Natural killer cell treated with Interleukin-12 subunit alpha and Interleukin-12 subunit beta and Interleukin-15 and Interleukin-18, amount 100 ng/mL, for 72 hours (primary cell): ENCODE results near the gene PCK1. TPM values are rescaled to one million over a fixed set of nuclear protein-coding genes. Genes with fewer than 3 reads are reported as not detected.

ENCODE experiments used
- ATAC-seq, 2 donors: fragments of 150-1000 bp; cut with Tn5 transposase in 1 of 2; sonication (Bioruptor Pico), chemical (Tn5 transposase) in 1 of 2; 2 replicates each; pipeline ENCODE4 v1.10.0; 2021
- DNase-seq: peaks from one replicate; pipeline ENCODE4 v3.0.0; 2022; ENCODE audit warnings: low spot score
- H3K27ac Mint-ChIP-seq, 2 donors: 1 replicate in 1 of 2; 2 replicates in 1 of 2; pipeline ENCODE4 v1.8.0; 2022; ENCODE audit warnings: mixed read lengths in 2 of 2, mild to moderate bottlenecking in 1 of 2, moderate library complexity in 1 of 2
- H3K27me3 Mint-ChIP-seq, 2 donors: 1 replicate in 1 of 2; 2 replicates in 1 of 2; pipeline ENCODE4 v1.8.0; 2022; ENCODE audit warnings: mixed read lengths in 2 of 2
- H3K36me3 Mint-ChIP-seq: one replicate; pipeline ENCODE4 v1.8.0; 2022; ENCODE audit warnings: mixed read lengths
- H3K4me1 Mint-ChIP-seq, 2 donors: 1 replicate in 1 of 2; 2 replicates in 1 of 2; pipeline ENCODE4 v1.8.0; 2022; ENCODE audit warnings: low read depth in 2 of 2, mixed read lengths in 2 of 2, mild to moderate bottlenecking in 1 of 2
- H3K4me3 Mint-ChIP-seq: one replicate; pipeline ENCODE4 v1.8.0; 2022; ENCODE audit warnings: mixed read lengths
- H3K9me3 Mint-ChIP-seq: 2 replicates; pipeline ENCODE4 v1.8.0; 2022; ENCODE audit warnings: mixed read lengths
- total RNA-seq, 2 donors: library from RNA; stranded (reverse); gene quantifications; one replicate each; pipeline ENCODE4 v1.2.3, GENCODE V29; 2022

PCK1 gene
- total RNA-seq, 2 donors from 2014 or later, result not detected

- Mint-ChIP-seq H3K36me3 (no peaks in the 10 kb centered on the region), H3K27ac (no peak overlapping the region), H3K4me1 (no peaks in the 10 kb centered on the region), H3K4me3 (no peak overlapping the region), H3K9me3 (no peaks in the 10 kb centered on the region), H3K27me3 (peaks cover 19 to 24% of the 10 kb centered on the region in 2 donors)
- ATAC-seq, result no peak
- DNase-seq, result no peak
Observed at GRCh38 chr20:57559658-57560553, 1.0 kb upstream of the PCK1 start.

- Mint-ChIP-seq H3K9me3 (no peaks in the 10 kb centered on the region), H3K4me3 (no peak overlapping the region), H3K27ac (no peak overlapping the region), H3K36me3 (no peaks in the 10 kb centered on the region), H3K27me3 (peaks cover 21 to 33% of the 10 kb centered on the region in 2 donors), H3K4me1 (no peaks in the 10 kb centered on the region)
- ATAC-seq (no peak), DNase-seq (no peak)
Observed at GRCh38 chr20:57561356-57562279, 708 bp downstream of the PCK1 start.

- H3K4me1 Mint-ChIP-seq, result no peaks in the 10 kb centered on the region
- no peak for ATAC-seq
Observed at GRCh38 chr20:57562541-57563465, 1.9 kb downstream of the PCK1 start.

GRCh38 chr20:57563522-57563921 is 2.6 kb downstream of the PCK1 start:
- Mint-ChIP-seq H3K36me3 (no peaks in the 10 kb centered on the region), H3K27ac (no peak overlapping the region), H3K27me3 (peaks cover 13 to 23% of the 10 kb centered on the region in 2 donors), H3K4me1 (no peaks in the 10 kb centered on the region), H3K9me3 (no peaks in the 10 kb centered on the region), H3K4me3 (no peak overlapping the region)
- no peak for ATAC-seq
- DNase-seq, result no peak

More at GRCh38 chr20:57562541-57563465, 1.9 kb downstream of the PCK1 start:
- H3K4me3 Mint-ChIP-seq, result no peak overlapping the region
- no peak overlapping the region for H3K27ac Mint-ChIP-seq
- no peaks in the 10 kb centered on the region for H3K36me3 Mint-ChIP-seq
- no peaks in the 10 kb centered on the region for H3K9me3 Mint-ChIP-seq
- DNase-seq, result no peak
- peaks cover 15 to 28% of the 10 kb centered on the region in 2 donors for H3K27me3 Mint-ChIP-seq

- no peak for ATAC-seq
- peaks cover 13 to 17% of the 10 kb centered on the region in 2 donors for H3K27me3 Mint-ChIP-seq
Observed at GRCh38 chr20:57564180-57564802, 3.4 kb downstream of the PCK1 start.

GRCh38 chr20:57564951-57565642 is 4.2 kb downstream of the PCK1 start:
- Mint-ChIP-seq H3K27ac (no peak overlapping the region), H3K9me3 (no peaks in the 10 kb centered on the region), H3K27me3 (peaks cover 12 to 14% of the 10 kb centered on the region in 2 donors), H3K36me3 (no peaks in the 10 kb centered on the region), H3K4me3 (no peak overlapping the region), H3K4me1 (no peaks in the 10 kb centered on the region)
- DNase-seq (no peak), ATAC-seq (no peak)

More at GRCh38 chr20:57564180-57564802, 3.4 kb downstream of the PCK1 start:
- Mint-ChIP-seq H3K4me1 (no peaks in the 10 kb centered on the region), H3K27ac (no peak overlapping the region), H3K36me3 (no peaks in the 10 kb centered on the region), H3K9me3 (no peaks in the 10 kb centered on the region), H3K4me3 (no peak overlapping the region)
- no peak for DNase-seq

GRCh38 chr20:57566399-57566798 is 5.5 kb downstream of the PCK1 start:
- peaks cover 12 to 14% of the 10 kb centered on the region in 2 donors for H3K27me3 Mint-ChIP-seq
- DNase-seq (no peak), ATAC-seq (no peak)
- no peak overlapping the region for H3K4me3 Mint-ChIP-seq
- H3K4me1 Mint-ChIP-seq, result no peaks in the 10 kb centered on the region
- no peaks in the 10 kb centered on the region for H3K36me3 Mint-ChIP-seq
- H3K27ac Mint-ChIP-seq, result no peak overlapping the region
- H3K9me3 Mint-ChIP-seq, result no peaks in the 10 kb centered on the region

- no peaks in the 10 kb centered on the region for H3K4me1 Mint-ChIP-seq
- no peak for DNase-seq
- peaks cover 14 to 15% of the 10 kb centered on the region in 2 donors for H3K27me3 Mint-ChIP-seq
- no peak overlapping the region for H3K27ac Mint-ChIP-seq
- ATAC-seq, result no peak
- no peak overlapping the region for H3K4me3 Mint-ChIP-seq
- no peaks in the 10 kb centered on the region for H3K9me3 Mint-ChIP-seq
- H3K36me3 Mint-ChIP-seq, result no peaks in the 10 kb centered on the region
Observed at GRCh38 chr20:57566803-57567459, 6.0 kb downstream of the PCK1 start.

- DNase-seq, result no peak
Observed at GRCh38 chr20:57567471-57568079, 6.7 kb downstream of the PCK1 start.

GRCh38 chr20:57568088-57568896 is 7.4 kb downstream of the PCK1 start:
- H3K4me1 Mint-ChIP-seq, result no peaks in the 10 kb centered on the region
- no peak overlapping the region for H3K27ac Mint-ChIP-seq
- no peak overlapping the region for H3K4me3 Mint-ChIP-seq
- no peaks in the 10 kb centered on the region for H3K9me3 Mint-ChIP-seq
- no peaks in the 10 kb centered on the region for H3K36me3 Mint-ChIP-seq
- ATAC-seq (no peak), DNase-seq (no peak)
- peaks cover 14 to 15% of the 10 kb centered on the region in 2 donors for H3K27me3 Mint-ChIP-seq

More at GRCh38 chr20:57567471-57568079, 6.7 kb downstream of the PCK1 start:
- H3K9me3 Mint-ChIP-seq, result no peaks in the 10 kb centered on the region
- no peaks in the 10 kb centered on the region for H3K36me3 Mint-ChIP-seq
- H3K27me3 Mint-ChIP-seq, result peaks cover 14 to 15% of the 10 kb centered on the region in 2 donors
- H3K4me1 Mint-ChIP-seq, result no peaks in the 10 kb centered on the region
- no peak overlapping the region for H3K27ac Mint-ChIP-seq
- no peak for ATAC-seq
- no peak overlapping the region for H3K4me3 Mint-ChIP-seq

GRCh38 chr20:57568960-57569359 is 8.1 kb downstream of the PCK1 start:
- Mint-ChIP-seq H3K27ac (no peak overlapping the region), H3K4me3 (no peak overlapping the region), H3K36me3 (no peaks in the 10 kb centered on the region), H3K4me1 (no peaks in the 10 kb centered on the region), H3K27me3 (peaks cover 14 to 15% of the 10 kb centered on the region in 2 donors), H3K9me3 (no peaks in the 10 kb centered on the region)
- ATAC-seq (no peak), DNase-seq (no peak)
